ENCODE measurements around the gene RGS5.
"Not testable (repeated sequence)": the region's sequence is repeated elsewhere in the genome, so short reads cannot be mapped to it uniquely, and the experiment has no call there.

RGS5 gene

GRCh38 chr1:163202833-163203451, at the start of gene RGS5:
Gene RGS5 (minus strand): TSS chr1:163202916. CDS start chr1:163202835, 81 bp downstream.
- peak; percentile 67 for DNase-seq

GRCh38 chr1:163250382-163250974, 47.8 kb upstream of the RGS5 start:
- DNase-seq, result no peak

GRCh38 chr1:163248064-163248463, 45.3 kb upstream of the RGS5 start:
- no peak for DNase-seq

DNA sequence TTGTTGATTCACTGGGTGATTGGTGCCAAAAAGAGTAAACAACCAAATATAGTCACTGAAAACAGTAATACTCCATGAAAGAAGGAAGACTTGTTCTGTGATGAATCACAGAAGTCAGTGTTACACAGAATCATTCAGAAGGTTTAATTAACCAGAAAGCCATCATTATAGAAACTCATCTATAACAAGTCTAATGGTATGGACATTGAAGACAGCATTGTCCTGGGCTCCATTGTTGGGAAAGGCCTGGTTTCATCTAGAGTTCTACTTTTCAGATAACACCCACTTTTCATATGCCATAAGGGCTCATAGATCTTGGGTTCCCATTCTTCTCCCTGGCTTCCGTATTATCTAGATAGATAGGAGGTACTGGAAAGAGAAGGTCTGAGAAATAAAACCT, 41.9 kb upstream of the RGS5 start:
- DNase-seq, result not testable (repeated sequence)

DNA sequence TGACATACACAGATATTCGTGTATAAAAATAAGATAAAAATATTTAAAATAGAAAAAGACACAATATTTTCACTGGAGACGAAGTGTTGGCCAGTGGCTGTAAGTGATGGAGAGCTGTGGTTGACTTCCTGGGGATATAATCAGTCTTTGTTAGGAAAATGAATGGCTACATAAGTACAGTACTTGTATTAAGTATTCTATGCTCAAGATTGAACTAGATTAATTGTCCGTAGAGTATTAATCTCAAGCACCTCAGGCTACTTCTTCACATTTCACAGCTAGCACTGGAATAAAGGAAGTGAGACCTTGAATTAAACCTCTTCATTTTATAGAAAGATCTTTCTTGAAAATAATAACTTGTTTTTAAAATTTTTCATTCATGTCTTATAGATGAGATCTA, 39.0 kb upstream of the RGS5 start:
- no peak for DNase-seq

- no peak for DNase-seq
Observed at GRCh38 chr1:163240705-163241104, 38.0 kb upstream of the RGS5 start.

DNA sequence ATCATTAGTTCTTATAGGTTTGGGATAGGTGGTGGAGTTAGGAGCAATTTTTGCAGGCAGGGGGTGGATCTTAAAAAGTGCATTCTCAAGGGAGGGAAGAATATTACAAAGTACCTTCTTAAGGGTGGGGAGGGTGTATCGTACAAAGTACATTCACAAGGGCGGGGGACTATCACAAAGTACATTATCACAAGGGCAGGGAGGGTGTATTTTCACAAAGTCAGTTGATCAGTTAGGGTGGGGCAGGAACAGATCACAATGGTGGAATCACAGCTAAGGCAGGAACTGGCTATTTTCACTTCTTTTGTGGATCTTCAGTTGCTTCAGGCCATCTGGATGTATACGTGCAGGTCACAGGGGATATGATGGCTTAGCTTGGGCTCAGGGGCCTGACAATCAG, 30.9 kb upstream of the RGS5 start:
- not testable (repeated sequence) for DNase-seq

GRCh38 chr1:163231385-163231784, 28.7 kb upstream of the RGS5 start:
- peak; percentile 69 for DNase-seq

DNA sequence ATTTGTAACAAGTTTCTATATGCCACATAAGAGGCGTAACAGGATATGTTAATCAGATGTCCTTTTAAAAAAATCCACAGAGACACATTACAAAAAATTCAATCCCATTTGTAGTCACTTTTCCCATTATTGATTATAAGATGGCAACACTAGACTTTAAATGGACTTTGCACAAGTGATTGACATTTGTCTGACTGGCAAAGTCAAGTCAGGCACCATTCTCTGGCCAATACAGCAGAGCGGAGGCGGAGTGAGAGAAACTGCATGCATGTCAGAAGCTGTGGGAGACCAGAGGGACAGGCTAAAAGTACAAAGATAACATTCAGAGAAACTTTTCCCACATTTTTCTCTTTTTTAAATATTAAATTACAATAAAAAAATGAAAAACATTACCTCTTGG, 28.1 kb upstream of the RGS5 start:
- DNase-seq, result no peak

- not testable (repeated sequence) for DNase-seq
Observed at GRCh38 chr1:163228271-163228670, 25.6 kb upstream of the RGS5 start.

GRCh38 chr1:163227126-163227525, 24.4 kb upstream of the RGS5 start:
- no peak for DNase-seq

DNA sequence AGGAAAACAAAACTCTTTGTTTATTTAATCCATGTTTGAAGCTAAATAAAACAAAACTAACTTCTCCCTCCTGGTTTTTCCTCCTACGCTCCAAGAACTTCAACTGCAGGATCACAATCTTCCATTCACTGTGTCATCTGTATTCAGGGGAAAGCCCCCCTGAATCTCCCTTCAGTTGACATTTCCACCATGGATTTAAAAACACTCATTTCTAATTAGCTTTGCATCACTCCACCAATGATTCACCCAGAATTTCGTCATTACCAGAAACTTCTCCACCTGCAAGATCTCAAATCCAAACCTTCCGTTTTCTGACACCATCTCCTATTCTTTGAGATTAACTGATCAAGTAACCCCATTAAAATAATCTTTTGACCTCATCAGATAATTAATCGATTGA, 10.9 kb upstream of the RGS5 start:
- DNase-seq, result no peak

DNA sequence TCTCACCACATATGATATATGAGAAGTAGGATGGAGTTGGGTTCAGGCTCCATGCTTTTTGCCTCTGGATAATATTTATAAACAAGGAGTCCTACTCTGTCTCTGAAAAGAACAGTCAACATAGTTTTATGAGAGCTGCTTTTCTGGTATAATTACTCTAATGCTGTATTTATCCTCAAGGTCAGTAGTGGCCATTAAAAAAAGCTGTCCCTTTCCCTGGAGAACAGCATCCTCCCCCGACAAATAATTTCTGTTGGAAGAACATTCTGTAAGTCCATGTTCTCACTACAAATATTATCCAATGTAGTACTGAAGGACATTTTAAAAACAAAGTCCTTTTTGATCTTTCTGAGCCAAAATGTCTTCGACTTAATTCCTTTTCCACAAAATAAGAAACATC, 9.0 kb upstream of the RGS5 start:
- no peak for DNase-seq

DNA sequence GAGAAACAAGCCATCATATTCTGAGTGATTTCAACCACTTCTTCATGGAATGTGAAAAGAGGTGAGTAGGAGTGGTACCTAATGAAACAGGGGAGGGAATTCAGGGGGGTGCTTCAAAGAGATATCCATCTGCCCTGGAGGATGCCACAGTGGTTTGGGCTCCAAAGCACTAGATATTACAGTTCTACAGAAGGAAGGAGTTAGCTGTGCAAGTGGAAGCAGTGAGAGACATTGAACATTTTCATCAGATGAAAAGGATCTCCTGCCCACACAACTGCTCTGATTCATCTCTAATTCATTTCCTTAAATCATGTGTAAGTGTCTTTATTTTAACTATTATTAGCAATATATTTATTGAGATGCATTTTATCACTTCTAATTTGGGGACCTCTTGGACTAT, 2.8 kb upstream of the RGS5 start:
- DNase-seq, result peak; percentile 10

- no peak for DNase-seq
Observed at GRCh38 chr1:163203561-163203960, 845 bp upstream of the RGS5 start.

DNA sequence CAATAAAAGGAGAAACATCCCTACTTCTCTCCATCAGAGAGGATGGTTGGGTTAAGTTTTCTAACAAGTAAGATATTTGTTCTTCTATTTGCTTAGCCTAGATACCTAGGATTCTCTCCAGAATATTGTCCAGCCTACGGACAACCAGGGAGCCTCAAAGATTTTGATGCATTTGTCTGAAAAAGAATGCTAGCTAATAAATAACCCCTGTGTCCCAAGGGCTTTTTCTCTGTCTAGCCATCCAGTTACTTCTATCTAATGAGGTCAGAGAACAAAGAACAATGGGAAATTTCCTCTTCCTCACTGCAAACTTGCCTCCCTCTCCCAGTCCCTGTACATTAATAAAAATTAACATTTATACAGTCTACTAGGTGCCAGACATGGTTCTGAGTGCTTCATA, 810 bp downstream of the RGS5 start:
- no peak for DNase-seq

DNA sequence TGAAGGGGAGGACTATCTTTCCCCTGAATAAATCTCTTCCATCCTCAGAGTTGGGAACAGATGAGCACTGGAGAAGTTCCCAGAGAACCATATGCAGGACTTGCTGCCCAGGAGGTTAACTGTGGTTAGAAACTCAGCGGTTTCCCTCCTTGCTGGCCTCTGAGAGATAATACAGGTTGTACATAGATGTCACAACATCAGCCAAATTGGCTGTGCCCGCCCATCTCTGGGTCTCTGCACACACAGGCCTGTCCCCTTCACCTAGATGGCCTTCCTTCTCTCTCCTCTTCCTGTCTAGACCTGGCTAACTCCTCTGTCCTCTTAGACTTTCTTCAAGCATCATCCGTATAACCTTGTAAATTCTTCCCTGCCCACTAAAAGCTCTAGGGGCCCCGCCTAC, 5.7 kb downstream of the RGS5 start:
- DNase-seq, result no peak

DNA sequence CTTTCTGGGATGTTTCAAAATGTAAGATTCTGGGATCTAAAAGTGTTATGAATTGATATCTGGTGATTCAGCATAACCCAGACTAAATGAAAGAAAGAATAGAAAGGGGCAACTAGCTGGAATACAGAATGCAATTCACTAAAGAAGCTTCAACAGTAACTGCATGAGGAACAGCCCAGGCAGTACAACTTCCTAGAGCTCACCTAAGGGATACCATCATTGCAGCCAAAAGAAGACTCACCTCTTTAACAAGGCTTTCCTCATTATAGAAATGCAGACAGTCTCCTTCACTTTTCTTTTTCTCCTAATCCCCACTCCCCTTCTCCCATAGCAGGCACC, 6.3 kb downstream of the RGS5 start:
- DNase-seq, result no peak

DNA sequence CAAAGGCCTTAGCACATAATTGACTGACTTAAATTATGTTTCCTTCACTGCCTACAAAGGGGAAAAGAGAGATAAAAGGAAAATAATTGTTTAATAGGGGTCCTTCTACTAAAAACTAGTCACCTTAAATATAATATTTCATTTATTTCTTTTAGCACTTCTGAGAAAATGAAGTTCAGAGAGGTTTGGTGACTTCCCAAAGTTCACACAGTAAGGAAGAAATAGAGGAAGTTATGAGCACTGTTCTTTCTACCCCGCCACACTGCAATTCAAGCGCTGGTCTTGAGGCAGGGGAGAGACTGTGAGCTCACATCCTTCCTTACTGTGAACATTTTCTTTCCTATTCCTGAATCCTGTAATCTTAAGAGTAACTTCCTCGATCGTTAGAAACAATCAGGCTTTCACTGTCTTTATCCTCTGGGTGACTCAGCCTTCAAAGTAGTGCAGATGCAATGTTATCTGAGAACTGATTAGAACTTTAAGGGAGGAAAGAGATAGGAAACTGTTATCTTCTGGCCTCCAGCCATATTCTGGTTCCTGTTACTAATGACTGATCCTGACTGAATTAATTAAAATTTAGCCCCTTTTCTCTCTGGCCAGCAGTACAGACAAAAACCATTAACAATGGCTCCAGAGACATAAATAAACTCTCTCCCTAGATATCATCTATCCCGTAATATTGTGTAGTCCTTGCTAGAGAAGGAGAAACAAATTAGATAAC, 6.8 kb downstream of the RGS5 start:
- no peak for DNase-seq

- DNase-seq, result no peak
Observed at GRCh38 chr1:163191301-163191700, 11.4 kb downstream of the RGS5 start.

GRCh38 chr1:163188947-163189346, 13.8 kb downstream of the RGS5 start:
- DNase-seq, result no peak

DNA sequence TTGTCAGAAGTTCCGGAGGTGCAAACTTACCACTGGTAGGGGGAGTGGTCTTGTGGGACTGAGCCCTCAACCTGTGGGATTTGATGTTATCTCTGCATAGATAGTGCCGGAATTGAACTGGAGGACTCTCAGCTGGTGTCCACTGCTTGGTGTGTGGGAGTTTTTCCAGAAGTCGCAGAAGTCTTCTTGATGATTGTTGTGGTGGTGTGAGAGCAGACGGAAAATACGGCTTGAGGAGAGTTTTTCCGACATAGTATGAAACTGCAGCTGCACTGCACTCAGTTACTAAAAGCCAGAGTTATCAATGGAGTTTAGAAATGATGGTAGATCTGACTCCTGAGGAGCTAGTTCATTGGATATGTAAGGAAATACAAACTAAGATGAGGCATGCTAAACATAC, 14.9 kb downstream of the RGS5 start:
- DNase-seq, result no peak

DNA sequence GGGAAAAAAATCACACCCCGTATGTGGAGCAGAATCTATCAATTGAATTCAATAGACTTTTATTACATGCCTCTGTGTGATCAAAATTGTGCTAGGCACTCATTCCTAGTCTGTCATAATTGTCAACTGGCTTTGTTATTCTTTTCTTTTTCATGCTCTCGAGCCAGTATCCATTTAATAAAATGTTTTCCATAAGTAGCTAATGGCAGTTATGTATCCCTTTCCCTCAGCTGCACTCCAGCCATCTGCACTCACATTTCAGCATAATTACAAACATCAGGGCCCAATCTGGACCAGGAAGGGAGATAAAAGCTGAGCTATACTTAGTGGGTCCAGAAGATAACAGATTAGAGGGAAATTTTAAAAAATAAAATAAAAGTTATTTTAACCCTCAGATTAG, 15.9 kb downstream of the RGS5 start:
- no peak for DNase-seq

DNA sequence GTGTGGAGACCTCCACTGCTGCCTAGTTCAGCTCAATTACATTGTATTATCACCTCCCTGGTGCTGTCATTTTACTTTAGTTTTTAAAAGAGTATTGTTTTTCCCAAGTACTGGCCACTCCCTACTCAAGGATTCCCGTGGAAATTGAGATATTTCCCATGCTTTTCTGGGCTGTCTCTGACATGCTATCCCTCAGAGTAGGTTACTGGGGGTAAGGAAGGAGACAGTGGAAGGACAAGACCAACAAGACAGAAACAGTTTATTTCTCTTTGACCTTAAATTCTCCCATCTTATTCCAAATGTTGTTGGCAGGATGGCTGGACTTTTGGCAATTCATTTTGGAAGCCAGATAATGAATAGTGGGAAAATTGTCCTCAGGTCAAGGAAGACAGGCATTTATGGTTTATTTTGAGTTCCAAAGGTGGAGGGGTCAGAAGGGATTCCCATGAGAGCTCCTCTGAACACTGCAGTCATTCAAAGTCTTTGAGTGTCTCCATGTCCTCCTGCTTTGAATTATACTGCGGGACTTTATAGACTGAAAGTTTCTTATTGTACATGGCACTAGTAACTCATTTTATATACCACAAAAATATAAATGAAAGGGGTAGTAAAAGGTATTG, 20.3 kb downstream of the RGS5 start:
- DNase-seq, result no peak

Measured in fibroblast of upper back skin (primary cell).